Muscle of back (tissue), 11 donors: ENCODE measurements around the gene SAMM50. TPM values are rescaled to one million over a fixed set of nuclear protein-coding genes. Genes with fewer than 3 reads are reported as not detected.
A peak's percentile ranks its signal among the peaks of the same experiment; 100 is the strongest.

Experiments used
- DNase-seq, 3 donors: peaks; one replicate each; pipeline versions ENCODE4 v3.0.0 to v3.0.0-alpha.2; 2013
- polyA plus RNA-seq, 10 donors: library from polyadenylated mRNA; unstranded; fragments of 120-200 nt; gene quantifications; one replicate each; pipeline ENCODE4 v1.2.1, GENCODE V29; 2013; ENCODE audit not compliant: insufficient read length in 10 of 10

The SAMM50 gene
- polyA plus RNA-seq, 10 donors: 44.7 to 56.9 (median 53.1) TPM

DNA sequence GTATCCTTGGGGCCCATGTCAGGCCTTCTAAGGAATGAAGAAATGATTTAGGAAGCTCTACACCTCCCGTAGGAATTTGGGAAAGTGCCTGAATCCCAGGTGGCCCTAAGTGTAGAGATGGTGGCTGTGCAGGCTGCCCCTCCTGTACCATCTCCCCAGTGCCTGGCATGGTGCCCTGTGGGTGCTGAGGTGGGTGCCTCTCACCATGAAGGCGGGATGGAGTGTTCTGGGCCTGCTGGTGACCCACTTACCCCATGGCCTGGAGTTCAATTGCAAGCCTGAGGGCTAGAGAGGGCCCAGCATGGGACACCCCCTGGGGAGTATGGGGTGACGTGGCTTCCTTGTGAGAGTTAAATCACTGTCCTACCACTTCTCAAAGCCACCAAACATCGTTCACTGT, 19.8 kb downstream of the SAMM50 start:
- no peak for DNase-seq

GRCh38 chr22:43976861-43977795, 21.9 kb downstream of the SAMM50 start:
- no peak for DNase-seq

DNA sequence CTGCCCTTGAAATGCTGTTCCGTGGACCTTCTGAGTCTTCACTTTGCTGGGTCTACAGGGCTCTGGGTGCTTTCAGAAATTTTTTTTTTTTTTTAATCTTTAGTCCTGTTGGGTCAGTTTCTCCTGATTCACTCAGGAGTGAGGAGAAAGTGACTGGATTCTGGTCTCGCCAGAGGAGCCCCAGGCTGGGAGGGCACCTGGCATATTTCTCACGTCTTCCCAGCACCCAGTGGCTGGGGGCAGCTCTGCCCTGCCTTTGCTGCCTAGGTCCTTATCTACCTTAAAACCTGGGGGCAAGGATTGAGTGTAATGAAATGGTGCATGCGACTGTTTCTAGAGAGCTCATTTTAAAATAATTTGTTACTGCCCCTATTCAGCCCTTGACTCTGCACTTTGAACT, 23.3 kb downstream of the SAMM50 start:
- no peak for DNase-seq

- DNase-seq: no peak
Measured at GRCh38 chr22:43980579-43980978, 25.3 kb downstream of the SAMM50 start.

- DNase-seq: no peak
Measured at GRCh38 chr22:43980996-43981395, 25.8 kb downstream of the SAMM50 start.

DNA sequence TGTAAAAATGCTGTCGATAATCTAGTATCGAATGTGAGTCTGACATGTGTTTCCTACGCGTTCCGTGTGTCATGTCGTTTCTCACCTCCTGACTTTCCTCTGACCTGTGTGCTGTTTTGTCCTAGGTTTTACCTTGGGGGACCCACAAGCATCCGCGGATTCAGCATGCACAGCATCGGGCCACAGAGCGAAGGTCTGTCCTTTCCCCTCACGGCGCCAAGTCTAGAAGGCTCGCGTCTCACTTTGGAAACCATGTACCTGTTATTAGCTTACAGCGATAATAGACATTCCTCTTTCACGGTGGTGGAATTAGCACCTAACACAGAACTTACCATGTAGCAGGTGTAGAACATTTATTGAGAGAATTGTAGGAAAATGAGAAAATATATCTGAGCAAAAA, 28.6 kb downstream of the SAMM50 start:
- no peak for DNase-seq

GRCh38 chr22:43985532-43985931, 30.3 kb downstream of the SAMM50 start:
- DNase-seq: no peak

DNA sequence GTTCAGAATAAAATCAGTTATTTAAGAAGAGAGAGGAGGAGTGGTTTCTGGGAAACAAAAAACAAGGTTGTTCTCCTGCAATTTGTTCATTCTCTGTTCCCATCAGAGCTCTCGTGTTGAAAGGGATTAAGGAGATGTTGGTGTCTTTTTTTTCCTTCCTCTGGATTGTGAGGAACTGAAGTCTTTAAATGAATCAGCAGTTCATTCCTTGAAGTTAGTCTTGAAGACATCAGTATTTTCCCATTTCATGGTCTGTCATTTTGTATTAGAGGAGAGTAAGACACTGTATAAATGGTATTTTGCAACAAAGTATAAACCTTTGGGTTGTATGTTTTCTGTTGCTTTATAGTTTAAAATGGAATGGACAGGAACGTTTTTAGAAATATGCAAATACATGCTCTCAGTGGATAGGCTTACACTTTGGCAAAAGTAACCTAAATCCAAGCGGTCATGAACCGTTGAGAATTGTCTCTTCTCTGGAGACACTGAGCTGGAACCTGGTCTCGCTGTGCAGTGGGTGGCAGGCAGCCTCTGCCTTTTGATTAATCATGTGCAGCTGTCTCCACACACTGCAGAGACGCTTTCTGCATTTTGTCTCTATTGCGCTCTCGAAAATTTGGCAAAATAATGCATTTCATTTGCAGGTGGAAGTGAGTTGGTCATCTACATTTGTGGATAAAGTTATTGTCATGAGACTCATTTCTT, 33.0 kb downstream of the SAMM50 start:
- peak in 1 of 3 donors; percentile 41 for DNase-seq

DNA sequence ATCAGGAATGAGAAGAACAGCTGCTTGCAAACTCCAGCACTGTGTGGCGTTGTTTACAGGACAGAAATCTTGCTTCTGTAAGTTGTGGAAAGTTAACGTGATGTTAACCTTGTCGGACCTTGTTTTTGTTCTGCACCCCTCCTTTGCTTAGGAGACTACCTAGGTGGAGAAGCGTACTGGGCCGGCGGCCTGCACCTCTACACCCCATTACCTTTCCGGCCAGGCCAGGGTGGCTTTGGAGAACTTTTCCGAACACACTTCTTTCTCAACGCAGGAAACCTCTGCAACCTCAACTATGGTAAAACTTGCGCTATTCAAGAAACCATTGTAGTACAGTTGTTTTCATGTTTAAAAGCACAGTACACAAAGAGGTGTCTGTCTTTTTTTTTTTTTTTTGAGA, 33.7 kb downstream of the SAMM50 start:
- DNase-seq: no peak

- no peak for DNase-seq
Measured at GRCh38 chr22:43990044-43990443, 34.8 kb downstream of the SAMM50 start.

DNA sequence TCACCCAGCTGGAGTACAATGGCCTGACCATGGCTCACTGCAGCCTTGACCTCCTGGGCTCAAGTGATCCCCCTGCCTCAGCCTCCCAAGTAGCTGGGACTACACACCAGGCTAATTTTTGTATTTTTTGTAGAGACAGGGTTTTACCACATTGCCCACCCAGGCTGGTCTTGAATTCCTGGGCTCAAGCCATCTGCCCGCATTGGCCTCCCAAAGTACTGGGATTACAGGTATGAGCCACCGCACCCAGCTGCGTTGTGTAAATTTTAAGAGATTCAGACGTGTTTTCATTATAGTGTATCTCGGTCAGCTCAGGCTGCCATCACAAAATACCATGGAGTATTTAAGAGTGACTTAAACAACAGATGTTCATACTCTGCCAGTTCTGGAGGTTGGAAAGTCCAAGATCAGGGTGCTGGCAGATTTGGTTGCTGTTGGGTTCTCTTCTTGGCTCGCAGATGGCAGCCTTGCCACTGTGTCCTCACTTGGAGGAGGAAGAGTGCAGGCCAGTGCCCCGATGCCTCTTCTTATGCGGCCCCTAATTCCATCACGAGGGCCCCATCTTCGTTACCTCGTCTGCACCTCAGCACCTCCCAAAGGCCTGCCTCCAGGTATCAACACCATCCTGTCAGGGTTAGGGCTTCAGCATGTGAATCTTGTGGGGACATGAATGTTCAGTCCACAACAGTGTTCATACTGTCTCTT, 36.2 kb downstream of the SAMM50 start:
- no peak for DNase-seq

DNA sequence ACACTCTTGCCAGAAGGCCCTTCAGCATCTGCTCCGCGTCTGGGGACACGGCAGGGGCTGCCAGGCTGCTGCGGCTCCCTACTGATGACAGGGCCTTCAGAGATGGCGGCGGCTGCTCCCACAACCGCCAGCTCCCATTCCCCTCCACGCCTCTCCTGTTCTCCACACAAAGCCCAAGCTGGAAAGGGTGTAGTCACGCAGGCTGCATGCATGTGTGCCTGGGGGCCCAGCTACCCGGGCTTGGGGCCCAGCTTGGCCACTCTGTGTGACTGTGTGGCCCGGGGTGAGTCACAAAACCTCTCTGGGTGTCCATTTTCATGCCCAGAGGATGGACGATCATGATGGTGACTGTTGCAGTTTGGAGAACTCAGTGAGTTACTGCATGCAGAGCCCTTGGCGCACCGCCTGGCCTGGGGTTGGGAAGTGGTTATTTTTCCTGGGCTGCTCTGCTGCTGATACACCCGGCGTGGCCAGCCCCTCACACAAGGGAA, 37.1 kb downstream of the SAMM50 start:
- DNase-seq: peak in 1 of 3 donors; percentile 9

- peak; percentile 39 to 74 (median 68) for DNase-seq
Measured at GRCh38 chr22:43993072-43993760, 38.0 kb downstream of the SAMM50 start.

DNA sequence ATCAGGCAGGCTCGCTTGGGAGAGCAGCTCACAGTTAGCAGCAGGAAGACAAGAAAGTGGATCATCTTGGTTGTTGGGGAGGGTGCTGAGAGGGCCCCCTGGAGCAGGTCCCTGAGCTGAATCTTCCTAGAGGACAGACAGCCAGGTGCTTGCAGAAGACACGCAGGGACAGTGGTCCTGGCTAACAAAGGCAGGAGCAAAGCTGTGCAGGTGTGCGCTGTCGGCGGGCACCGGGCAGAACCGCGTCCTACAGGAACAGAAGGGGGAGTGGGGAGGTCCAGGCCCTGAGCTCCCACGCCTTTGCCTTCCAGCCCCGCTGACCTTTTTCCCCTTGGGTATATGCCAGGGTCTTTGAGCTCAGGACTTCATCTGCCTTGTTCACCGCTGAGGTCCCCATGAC, 38.8 kb downstream of the SAMM50 start:
- DNase-seq: no peak

DNA sequence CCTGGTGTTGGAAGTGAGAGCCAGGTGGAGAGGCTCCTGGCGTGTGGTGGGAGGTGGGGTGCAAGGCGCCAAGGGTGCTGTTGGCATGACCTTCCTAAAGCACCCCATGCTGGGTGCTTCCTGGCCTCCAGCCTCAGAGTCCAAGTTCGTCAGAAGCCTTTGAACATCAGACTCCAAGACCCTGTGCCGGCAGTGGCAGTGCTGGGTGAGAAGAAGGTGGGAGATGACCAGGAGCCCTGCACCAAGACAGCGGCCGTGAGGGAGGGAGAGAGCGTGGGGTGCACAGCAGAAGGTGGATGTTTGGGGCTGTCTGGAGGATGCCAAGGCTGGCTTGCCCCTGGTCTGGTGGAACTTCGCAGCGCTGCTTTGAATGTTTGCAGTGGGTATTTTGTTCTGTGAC, 39.2 kb downstream of the SAMM50 start:
- no peak for DNase-seq

GRCh38 chr22:43995057-43995685, 39.9 kb downstream of the SAMM50 start:
- DNase-seq: no peak

GRCh38 chr22:43995798-43996169, 40.5 kb downstream of the SAMM50 start:
- DNase-seq: no peak

- DNase-seq: peak in 1 of 3 donors; percentile 16
Measured at GRCh38 chr22:43996170-43996980, 41.1 kb downstream of the SAMM50 start.

DNA sequence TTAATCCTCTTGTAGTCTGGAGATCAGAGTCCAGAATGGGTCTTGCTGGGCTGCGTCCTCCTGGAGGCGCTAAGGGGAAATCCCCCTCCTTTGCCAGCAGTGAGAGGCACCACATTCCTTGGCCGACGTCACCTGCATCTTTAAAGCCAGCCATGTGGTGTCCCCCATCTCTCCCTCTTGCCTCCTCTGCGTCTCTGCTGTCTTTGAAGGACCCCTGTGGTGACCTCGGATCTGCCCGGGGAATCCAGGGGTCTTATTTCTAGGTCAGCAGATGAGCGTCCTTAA, 41.7 kb downstream of the SAMM50 start:
- DNase-seq: no peak

- no peak for DNase-seq
Measured at GRCh38 chr22:43998679-43999264, 43.5 kb downstream of the SAMM50 start.
